ENCODE data around the gene JMJD1C.
"Not testable (repeated sequence)": the region's sequence is repeated elsewhere in the genome, so short reads cannot be mapped to it uniquely, and the experiment has no call there.

JMJD1C gene

GRCh38 chr10:63236113-63236935 is 229.5 kb downstream of the JMJD1C start:
- in situ Hi-C loops (cut with MboI; ENCODE audit: low sequenced_read_pairs): no loop called here

- in situ Hi-C loops (cut with MboI; ENCODE audit: low sequenced_read_pairs): not testable (repeated sequence)
Measured at GRCh38 chr10:63235136-63235535, 230.6 kb downstream of the JMJD1C start.

GRCh38 chr10:63229161-63229560 is 236.6 kb downstream of the JMJD1C start:
- in situ Hi-C loops (cut with MboI; ENCODE audit: low sequenced_read_pairs): no loop called here

GRCh38 chr10:63228237-63228636 is 237.5 kb downstream of the JMJD1C start:
- in situ Hi-C loops (cut with MboI; ENCODE audit: low sequenced_read_pairs): no loop called here

GRCh38 chr10:63227207-63227895 is 238.4 kb downstream of the JMJD1C start:
- in situ Hi-C loops (cut with MboI; ENCODE audit: low sequenced_read_pairs): no loop called here

GRCh38 chr10:63224241-63224640 is 241.5 kb downstream of the JMJD1C start:
- in situ Hi-C loops (cut with MboI; ENCODE audit: low sequenced_read_pairs): loop anchor here (25.0 kb wide), 2 partner anchors 388 to 488 kb away; no protein-coding TSS in a partner anchor

- in situ Hi-C loops (cut with MboI; ENCODE audit: low sequenced_read_pairs): loop anchor here (25.0 kb wide), 2 partner anchors 390 to 490 kb away; no protein-coding TSS in a partner anchor
Measured at GRCh38 chr10:63221950-63222349, 243.8 kb downstream of the JMJD1C start.

GRCh38 chr10:63219749-63220148 is 246.0 kb downstream of the JMJD1C start:
- in situ Hi-C loops (cut with MboI; ENCODE audit: low sequenced_read_pairs): loop anchor here (25.0 kb wide), 2 partner anchors 393 to 493 kb away; no protein-coding TSS in a partner anchor

- in situ Hi-C loops (cut with MboI; ENCODE audit: low sequenced_read_pairs): loop anchor here (25.0 kb wide), 2 partner anchors 395 to 495 kb away; no protein-coding TSS in a partner anchor
Measured at GRCh38 chr10:63217120-63217605, 248.6 kb downstream of the JMJD1C start.

- in situ Hi-C loops (cut with MboI; ENCODE audit: low sequenced_read_pairs): loop anchor here (25.0 kb wide), 2 partner anchors 398 to 498 kb away; no protein-coding TSS in a partner anchor
Measured at GRCh38 chr10:63214571-63214970, 251.2 kb downstream of the JMJD1C start.

GRCh38 chr10:63213489-63213888 is 252.3 kb downstream of the JMJD1C start:
- in situ Hi-C loops (cut with MboI; ENCODE audit: low sequenced_read_pairs): loop anchor here (25.0 kb wide), 2 partner anchors 399 to 499 kb away; no protein-coding TSS in a partner anchor

GRCh38 chr10:63210611-63211196 is 255.1 kb downstream of the JMJD1C start:
- in situ Hi-C loops (cut with MboI; ENCODE audit: low sequenced_read_pairs): loop anchor here (25.0 kb wide), 2 partner anchors 402 to 502 kb away; no protein-coding TSS in a partner anchor

- in situ Hi-C loops (cut with MboI; ENCODE audit: low sequenced_read_pairs): loop anchor here (25.0 kb wide), 2 partner anchors 403 to 503 kb away; no protein-coding TSS in a partner anchor
Measured at GRCh38 chr10:63209705-63210104, 256.1 kb downstream of the JMJD1C start.

- in situ Hi-C loops (cut with MboI; ENCODE audit: low sequenced_read_pairs): loop anchor here (25.0 kb wide), 2 partner anchors 403 to 503 kb away; no protein-coding TSS in a partner anchor
Measured at GRCh38 chr10:63208986-63209385, 256.8 kb downstream of the JMJD1C start.

GRCh38 chr10:63206997-63207811 is 258.6 kb downstream of the JMJD1C start:
- in situ Hi-C loops (cut with MboI; ENCODE audit: low sequenced_read_pairs): loop anchor here (25.0 kb wide), 2 partner anchors 405 to 505 kb away; no protein-coding TSS in a partner anchor

GRCh38 chr10:63206576-63206975 is 259.2 kb downstream of the JMJD1C start:
- in situ Hi-C loops (cut with MboI; ENCODE audit: low sequenced_read_pairs): loop anchor here (25.0 kb wide), 2 partner anchors 406 to 506 kb away; no protein-coding TSS in a partner anchor

GRCh38 chr10:63205421-63205820 is 260.4 kb downstream of the JMJD1C start:
- in situ Hi-C loops (cut with MboI; ENCODE audit: low sequenced_read_pairs): loop anchor here (25.0 kb wide), 2 partner anchors 407 to 507 kb away; no protein-coding TSS in a partner anchor

GRCh38 chr10:63204667-63205391 is 260.9 kb downstream of the JMJD1C start:
- in situ Hi-C loops (cut with MboI; ENCODE audit: low sequenced_read_pairs): loop anchor here (25.0 kb wide), 2 partner anchors 407 to 507 kb away; no protein-coding TSS in a partner anchor

GRCh38 chr10:63201118-63201517 is 264.7 kb downstream of the JMJD1C start:
- in situ Hi-C loops (cut with MboI; ENCODE audit: low sequenced_read_pairs): loop anchor here (25.0 kb wide), 2 partner anchors 411 to 511 kb away; no protein-coding TSS in a partner anchor

Measured in HL-60/S4 treated with phorbol 12-myristate 13-acetate at 8.2 ng/mL for 4 days and 3 days (cell line).